ENCODE results near the gene HOXC4.

DNA sequence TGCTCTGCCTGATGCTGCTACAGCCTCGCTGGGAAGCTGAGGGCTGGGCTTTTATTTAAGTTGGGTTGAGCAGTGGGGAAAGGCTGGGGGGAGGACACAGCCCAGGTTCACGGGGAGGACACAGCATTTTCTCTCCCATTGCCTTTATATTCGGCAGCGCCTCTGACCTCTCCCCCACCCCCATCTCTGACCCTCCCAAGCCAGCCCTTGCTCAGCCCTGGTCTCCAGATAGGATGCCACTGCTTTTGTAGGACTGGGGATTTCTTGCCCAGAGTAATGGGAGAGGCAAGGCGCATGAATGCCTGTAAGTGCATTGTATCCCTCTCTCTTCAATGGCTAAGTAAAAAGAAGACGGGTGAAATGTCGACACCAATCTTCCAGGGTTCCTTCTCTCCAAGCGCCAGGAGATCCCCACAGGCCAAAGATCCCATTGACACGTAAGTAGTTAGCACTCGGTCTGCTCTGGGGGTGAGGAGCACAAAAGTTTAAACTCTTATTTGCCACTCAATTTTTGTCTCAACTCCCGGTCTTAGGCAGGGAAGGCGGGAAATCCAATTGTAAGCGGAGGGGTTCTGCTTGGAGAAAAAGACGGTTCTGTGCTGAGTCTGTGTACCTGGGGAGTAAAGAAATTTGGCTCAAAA lies 4.6 kb downstream of the HOXC4 start:
- TF ChIP-seq POLR2AphosphoS5 (IDR thresholded peaks at IDR 0.05) = no peak
- TF ChIP-seq, protein P1, sequence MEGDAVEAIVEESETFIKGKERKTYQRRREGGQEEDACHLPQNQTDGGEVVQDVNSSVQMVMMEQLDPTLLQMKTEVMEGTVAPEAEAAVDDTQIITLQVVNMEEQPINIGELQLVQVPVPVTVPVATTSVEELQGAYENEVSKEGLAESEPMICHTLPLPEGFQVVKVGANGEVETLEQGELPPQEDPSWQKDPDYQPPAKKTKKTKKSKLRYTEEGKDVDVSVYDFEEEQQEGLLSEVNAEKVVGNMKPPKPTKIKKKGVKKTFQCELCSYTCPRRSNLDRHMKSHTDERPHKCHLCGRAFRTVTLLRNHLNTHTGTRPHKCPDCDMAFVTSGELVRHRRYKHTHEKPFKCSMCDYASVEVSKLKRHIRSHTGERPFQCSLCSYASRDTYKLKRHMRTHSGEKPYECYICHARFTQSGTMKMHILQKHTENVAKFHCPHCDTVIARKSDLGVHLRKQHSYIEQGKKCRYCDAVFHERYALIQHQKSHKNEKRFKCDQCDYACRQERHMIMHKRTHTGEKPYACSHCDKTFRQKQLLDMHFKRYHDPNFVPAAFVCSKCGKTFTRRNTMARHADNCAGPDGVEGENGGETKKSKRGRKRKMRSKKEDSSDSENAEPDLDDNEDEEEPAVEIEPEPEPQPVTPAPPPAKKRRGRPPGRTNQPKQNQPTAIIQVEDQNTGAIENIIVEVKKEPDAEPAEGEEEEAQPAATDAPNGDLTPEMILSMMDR (IDR thresholded peaks at IDR 0.05) = no peak
